Gastroesophageal sphincter (tissue), 3 donors: ENCODE measurements around the gene KIFC3.

Experiments
- CTCF ChIP-seq, 4 experiments: fragments of 200-600 bp in 2 of 4; fragments of 450-650 bp in 2 of 4; sonication (generic) in 1 of 4; IDR thresholded peaks; one replicate each; pipeline ENCODE4 v1.5.1; 2017 to 2019; ENCODE audit warnings: antibody characterized with exemption in 4 of 4, mild to moderate bottlenecking in 2 of 4, moderate library complexity in 2 of 4
- EP300 ChIP-seq: sonication (generic); formaldehyde crosslinking; IDR thresholded peaks from one replicate; pipeline ENCODE4 v1.6.1; 2017; ENCODE audit warnings: antibody characterized with exemption, mild to moderate bottlenecking
- POLR2A ChIP-seq, 2 donors: fragments of 450-650 bp; IDR thresholded peaks; one replicate each; pipeline ENCODE4 v1.6.1; 2017; ENCODE audit warnings: antibody characterized with exemption in 2 of 2, mild to moderate bottlenecking in 2 of 2, moderate library complexity in 1 of 2
- POLR2AphosphoS5 ChIP-seq: sonication (generic); formaldehyde crosslinking; IDR thresholded peaks from one replicate; pipeline ENCODE4 v1.6.1; 2017; ENCODE audit warnings: antibody characterized with exemption

- TF ChIP-seq CTCF (IDR thresholded peaks at IDR 0.05) = no peak
- TF ChIP-seq POLR2A (IDR thresholded peaks at IDR 0.05) = no peak
- TF ChIP-seq EP300 = no peak
- no peak for TF ChIP-seq POLR2AphosphoS5
Observed at GRCh38 chr16:57818377-57819064, 16.2 kb upstream of the KIFC3 start.
